Adrenal gland (tissue), 12 donors: ENCODE measurements around the gene ARFGEF3. TPM values are rescaled to one million over a fixed set of nuclear protein-coding genes. Genes with fewer than 3 reads are reported as not detected.

Source experiments
- DNase-seq, 7 donors: peaks; one replicate each; pipeline ENCODE4 v3.0.0-alpha.2; 2019 to 2020
- H3K27ac ChIP-seq, 5 donors: fragments of 200-600 bp; sonication (generic) in 4 of 5; 1 replicate in 3 of 5; 2 replicates in 2 of 5; pipeline versions ENCODE4 v1.5.1 to v1.8.0; 2016 to 2020; ENCODE audit warnings: mild to moderate bottlenecking in 1 of 5
- H3K27me3 ChIP-seq: fragments of 200-600 bp; 2 replicates; pipeline ENCODE4 v1.8.0; 2021
- H3K36me3 ChIP-seq, 2 donors: fragments of 200-600 bp; replicated peaks in 1 of 2; 1 replicate in 1 of 2; 2 replicates in 1 of 2; pipeline versions ENCODE4 v1.5.1 to v1.8.0; 2018 to 2022
- H3K4me1 ChIP-seq, 2 donors: fragments of 200-600 bp; replicated peaks in 1 of 2; 1 replicate in 1 of 2; 2 replicates in 1 of 2; pipeline versions ENCODE4 v1.5.1 to v1.8.0; 2018 to 2021
- H3K4me3 ChIP-seq, 4 donors: fragments of 200-600 bp; sonication (generic) in 3 of 4; one replicate each; pipeline ENCODE4 v1.5.1; 2016 to 2018
- H3K9me3 ChIP-seq, 3 donors: fragments of 200-600 bp; sonication (generic) in 1 of 3; replicated peaks in 1 of 3; 1 replicate in 2 of 3; 2 replicates in 1 of 3; pipeline versions ENCODE4 v1.5.1 to v1.8.0; 2016 to 2021
- POLR2A ChIP-seq, 2 donors: fragments of 450-650 bp; IDR thresholded peaks; one replicate each; pipeline ENCODE4 v1.6.1; 2017; ENCODE audit warnings: antibody characterized with exemption in 2 of 2, mild to moderate bottlenecking in 2 of 2, moderate library complexity in 1 of 2
- WGBS, 4 donors: extraction: QIAGEN DNeasy Blood & Tissue Kit in 2 of 4; methylation state at CpG; one replicate each; pipeline versions ENCODE4 v1.1.5 to v1.1.7; 2013 to 2017; 5-methylcytosine and 5-hydroxymethylcytosine counted together
- intact Hi-C, 2 donors: fragments of 100-400 bp; cut with DNase I; formaldehyde crosslinking; loops; one replicate each; pipeline versions ENCODE4 v1.14.1 to v1.15.0; 2022 to 2023
- polyA plus RNA-seq, 3 donors: library from polyadenylated mRNA; stranded (reverse); fragments of 200-250 nt in 2 of 3; fragments of 350-450 nt in 1 of 3; fragmentation: Illumina TruSeq in 1 of 3; extraction: RNeasy Lipid Tissue Mini Kit (QIAGEN cat#74804) in 1 of 3; gene quantifications; one replicate each; pipeline ENCODE4 v1.2.3, GENCODE V29; 2013 to 2014
- total RNA-seq, 9 donors: library from RNA; depleted of rRNA in 4 of 9; stranded (reverse); fragments of >200 nt in 4 of 9; fragments of 120-200 nt in 1 of 9; fragmentation: NEBNext Ultra II Directional in 1 of 9; extraction: Animal tissue kit (Norgen Biotek cat#: 25700) in 1 of 9; gene quantifications; one replicate each; pipeline versions ENCODE4 v1.1.0 to v1.2.4, GENCODE V29; 2013 to 2023
- TF ChIP-seq, protein P1 (sequence below), 6 experiments: fragments of 450-650 bp in 4 of 6; fragments of 200-600 bp in 2 of 6; sonication (generic) in 1 of 6; IDR thresholded peaks; 1 replicate in 5 of 6; 2 replicates in 1 of 6; pipeline versions ENCODE4 v1.5.1 to v1.8.0; 2016 to 2021; ENCODE audit warnings: antibody characterized with exemption in 6 of 6, mild to moderate bottlenecking in 2 of 6, moderate library complexity in 1 of 6
- donor health status: healthy with polysubstance abuse.
- donor health status: Bipolar disorder and iron deficiency.
- donor health status: DM: yes; HTN: yes; CAD: no.
- donor health status: DM: no; HTN: no; CAD: no.
- donor health status: DM: no; HTN: no; CAD: no.
- donor health status: DM: yes; HTN: yes; CAD: no.

The ARFGEF3 gene
- total and polyA plus RNA-seq, 12 donors, result 0.06 to 10.9 (median 0.91) TPM; not detected in 1

DNA sequence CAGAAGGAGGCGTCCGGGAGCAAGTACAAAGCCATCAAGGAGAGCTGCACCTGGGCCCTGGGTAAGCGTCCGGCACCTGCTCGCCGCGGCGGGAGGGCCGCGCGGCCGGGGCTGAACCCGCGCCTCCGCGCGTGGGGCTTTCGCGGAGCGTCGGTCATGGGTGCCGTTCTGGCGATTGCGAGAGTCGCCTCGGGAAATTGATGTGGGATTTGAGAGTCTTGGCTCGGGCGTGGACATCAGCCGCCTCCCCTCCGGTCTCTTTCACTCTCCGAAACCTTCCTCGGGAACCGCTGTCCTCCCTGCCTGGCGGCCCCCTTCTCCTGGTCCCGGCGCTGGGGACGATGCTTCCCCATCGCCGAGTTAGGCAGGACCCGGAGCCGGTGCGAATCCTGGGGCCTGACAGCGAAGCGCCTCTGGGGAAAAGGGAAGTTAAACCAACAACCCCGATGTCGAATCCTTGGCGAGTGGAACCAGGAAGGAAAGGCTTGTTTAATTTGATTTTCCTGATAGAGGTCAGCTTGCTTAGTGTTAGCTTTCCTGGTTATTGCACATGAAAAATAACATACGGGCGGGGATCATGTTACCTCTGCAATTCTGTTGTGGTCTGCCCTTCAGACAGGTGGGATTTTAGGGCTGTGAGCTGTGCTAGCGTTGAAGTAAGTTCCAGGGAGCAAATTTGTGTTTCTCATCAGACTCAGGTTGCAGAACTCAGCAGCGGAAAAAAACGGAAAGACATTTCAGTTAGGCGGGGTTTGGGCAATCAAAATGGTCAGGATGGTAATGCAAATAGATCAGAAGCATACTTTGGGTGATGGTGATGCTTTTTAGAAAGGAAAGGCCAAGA, 594 bp downstream of the ARFGEF3 start:
- H3K27ac ChIP-seq, result peak overlapping the region in 1 of 5 donors; percentile 80
- intact Hi-C loops, result no loop called here
- H3K4me1 ChIP-seq, result peaks cover 5 to 9% of the 10 kb centered on the region in 2 donors
- no peaks in the 10 kb centered on the region for H3K9me3 ChIP-seq
- peak in 1 of 7 donors; percentile 16 for DNase-seq
- WGBS, 4 donors, result 4 to 16% (median 8%) methylated on average over 13 to 53 of the region's 53 CpGs
- H3K4me3 ChIP-seq, result peak overlapping the region in 1 of 4 donors; percentile 68
- peaks cover 39% of the 10 kb centered on the region for H3K27me3 ChIP-seq
- H3K36me3 ChIP-seq, result no peaks in the 10 kb centered on the region
- TF ChIP-seq, protein P1, sequence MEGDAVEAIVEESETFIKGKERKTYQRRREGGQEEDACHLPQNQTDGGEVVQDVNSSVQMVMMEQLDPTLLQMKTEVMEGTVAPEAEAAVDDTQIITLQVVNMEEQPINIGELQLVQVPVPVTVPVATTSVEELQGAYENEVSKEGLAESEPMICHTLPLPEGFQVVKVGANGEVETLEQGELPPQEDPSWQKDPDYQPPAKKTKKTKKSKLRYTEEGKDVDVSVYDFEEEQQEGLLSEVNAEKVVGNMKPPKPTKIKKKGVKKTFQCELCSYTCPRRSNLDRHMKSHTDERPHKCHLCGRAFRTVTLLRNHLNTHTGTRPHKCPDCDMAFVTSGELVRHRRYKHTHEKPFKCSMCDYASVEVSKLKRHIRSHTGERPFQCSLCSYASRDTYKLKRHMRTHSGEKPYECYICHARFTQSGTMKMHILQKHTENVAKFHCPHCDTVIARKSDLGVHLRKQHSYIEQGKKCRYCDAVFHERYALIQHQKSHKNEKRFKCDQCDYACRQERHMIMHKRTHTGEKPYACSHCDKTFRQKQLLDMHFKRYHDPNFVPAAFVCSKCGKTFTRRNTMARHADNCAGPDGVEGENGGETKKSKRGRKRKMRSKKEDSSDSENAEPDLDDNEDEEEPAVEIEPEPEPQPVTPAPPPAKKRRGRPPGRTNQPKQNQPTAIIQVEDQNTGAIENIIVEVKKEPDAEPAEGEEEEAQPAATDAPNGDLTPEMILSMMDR (IDR thresholded peaks at IDR 0.05), result no peak
- TF ChIP-seq POLR2A (IDR thresholded peaks at IDR 0.05), result no peak

DNA sequence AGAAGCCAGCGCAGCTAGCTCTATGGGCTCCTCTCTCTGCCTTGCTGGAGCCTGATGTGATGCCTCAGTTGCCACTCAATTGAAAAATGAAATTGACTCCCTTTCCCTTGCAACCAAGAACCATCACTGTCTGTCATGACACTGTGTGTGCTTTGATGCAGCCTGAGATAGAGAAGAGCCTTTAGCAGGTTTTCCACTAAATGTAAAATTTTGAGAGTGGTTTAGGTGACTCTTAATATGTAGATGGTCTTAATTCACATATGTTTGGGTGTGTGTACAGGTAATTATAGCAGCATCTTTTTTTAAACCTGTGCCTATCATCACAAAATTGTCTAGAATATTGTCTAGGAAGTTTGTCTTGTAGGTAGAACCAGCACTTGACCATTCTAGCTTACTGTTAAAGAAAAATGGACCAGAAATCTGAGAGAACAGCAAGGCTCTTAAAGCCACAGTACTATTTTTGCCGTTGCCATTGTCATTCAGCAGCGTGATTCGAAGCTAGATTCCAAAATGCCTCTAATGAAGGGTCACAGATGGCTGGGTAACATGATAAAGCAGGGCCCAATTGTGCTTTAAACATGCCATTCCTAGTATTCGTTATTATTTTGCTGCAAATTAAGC, 1.3 kb downstream of the ARFGEF3 start:
- 59 to 74% (median 66%) methylated on average over 5 of the region's 5 CpGs for WGBS, 4 donors
- DNase-seq, result no peak
- intact Hi-C loops, result no loop called here
- no peaks in the 10 kb centered on the region for H3K9me3 ChIP-seq
- peaks cover 5 to 9% of the 10 kb centered on the region in 2 donors for H3K4me1 ChIP-seq
- no peaks in the 10 kb centered on the region for H3K36me3 ChIP-seq
- TF ChIP-seq, protein P1 (IDR thresholded peaks at IDR 0.05), result no peak
- no peak for TF ChIP-seq POLR2A (IDR thresholded peaks at IDR 0.05)
- peak overlapping the region in 1 of 5 donors; percentile 80 for H3K27ac ChIP-seq
- H3K4me3 ChIP-seq, result no peak overlapping the region
- H3K27me3 ChIP-seq, result peaks cover 39% of the 10 kb centered on the region

DNA sequence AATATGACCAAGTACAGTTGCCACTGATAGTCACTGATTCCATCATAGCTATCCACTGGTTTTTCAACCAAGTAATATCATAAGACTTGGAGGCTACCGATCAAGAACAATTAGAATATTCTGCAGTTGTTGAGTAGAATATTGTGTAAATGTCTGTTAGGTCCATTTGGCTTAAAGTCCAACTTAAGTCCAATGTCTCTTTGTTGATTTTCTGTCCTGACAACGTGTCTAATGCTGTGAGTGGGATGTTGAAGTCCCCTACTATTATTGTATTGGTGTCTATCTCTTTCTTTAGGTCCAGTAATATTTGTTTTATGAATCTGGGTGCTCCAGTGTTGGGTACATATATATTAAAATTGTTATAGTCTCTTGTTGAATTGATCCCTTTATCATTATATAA, 13.9 kb downstream of the ARFGEF3 start:
- TF ChIP-seq POLR2A (IDR thresholded peaks at IDR 0.05), result no peak
- TF ChIP-seq, protein P1 (IDR thresholded peaks at IDR 0.05), result no peak
- Histone ChIP-seq H3K27ac (no peak overlapping the region), H3K36me3 (no peaks in the 10 kb centered on the region), H3K27me3 (no peaks in the 10 kb centered on the region), H3K4me1 (no peaks in the 10 kb centered on the region), H3K4me3 (no peak overlapping the region), H3K9me3 (no peaks in the 10 kb centered on the region)
- intact Hi-C loops, result no loop called here
- WGBS, 4 donors, result 73 to 87% (median 82%) methylated on average over 2 of the region's 2 CpGs
- DNase-seq, result no peak

DNA sequence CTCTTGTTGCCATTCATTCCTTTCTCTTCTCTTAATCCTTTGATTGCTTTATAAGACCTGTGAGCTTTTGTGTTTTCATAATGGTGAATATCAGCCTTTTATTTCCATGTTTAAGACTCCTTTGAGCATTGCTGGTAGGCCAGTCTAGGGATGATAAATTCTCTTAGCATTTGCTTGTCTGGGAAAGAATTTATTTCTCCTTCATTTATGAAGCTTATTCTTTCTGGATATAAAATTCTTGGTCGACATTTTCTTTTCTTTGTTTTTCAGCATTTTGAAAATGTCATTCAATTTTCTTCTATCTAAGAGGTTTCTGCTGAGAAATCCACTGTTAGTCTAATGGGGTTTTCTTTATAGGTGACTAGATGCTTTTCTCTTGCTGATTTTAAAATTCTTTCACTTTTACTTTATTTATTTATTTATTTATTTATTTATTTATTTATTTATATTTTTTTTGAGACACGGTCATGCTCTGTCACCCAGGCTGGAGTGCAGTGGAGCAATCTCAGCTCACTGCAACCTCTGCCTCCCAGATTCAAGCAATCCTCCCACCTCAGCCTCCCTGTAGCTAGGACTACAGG, 15.0 kb downstream of the ARFGEF3 start:
- Histone ChIP-seq H3K9me3 (no peaks in the 10 kb centered on the region), H3K27me3 (no peaks in the 10 kb centered on the region), H3K27ac (no peak overlapping the region), H3K4me3 (no peak overlapping the region), H3K36me3 (no peaks in the 10 kb centered on the region), H3K4me1 (no peaks in the 10 kb centered on the region)
- no peak for TF ChIP-seq POLR2A (IDR thresholded peaks at IDR 0.05)
- TF ChIP-seq, protein P1 (IDR thresholded peaks at IDR 0.05), result no peak
- no peak for DNase-seq
- intact Hi-C loops, result no loop called here
- WGBS, 4 donors, result 91 to 96% (median 94%) methylated on average over 2 of the region's 2 CpGs
